NCI-H2081 (cell line): ENCODE results near the gene CASZ1.

Experiments
- DNase-seq, 2 experiments: peaks; one replicate each; lab custom pipeline; 2025; lab: John Stamatoyannopoulos, UW

The CASZ1 gene

DNA sequence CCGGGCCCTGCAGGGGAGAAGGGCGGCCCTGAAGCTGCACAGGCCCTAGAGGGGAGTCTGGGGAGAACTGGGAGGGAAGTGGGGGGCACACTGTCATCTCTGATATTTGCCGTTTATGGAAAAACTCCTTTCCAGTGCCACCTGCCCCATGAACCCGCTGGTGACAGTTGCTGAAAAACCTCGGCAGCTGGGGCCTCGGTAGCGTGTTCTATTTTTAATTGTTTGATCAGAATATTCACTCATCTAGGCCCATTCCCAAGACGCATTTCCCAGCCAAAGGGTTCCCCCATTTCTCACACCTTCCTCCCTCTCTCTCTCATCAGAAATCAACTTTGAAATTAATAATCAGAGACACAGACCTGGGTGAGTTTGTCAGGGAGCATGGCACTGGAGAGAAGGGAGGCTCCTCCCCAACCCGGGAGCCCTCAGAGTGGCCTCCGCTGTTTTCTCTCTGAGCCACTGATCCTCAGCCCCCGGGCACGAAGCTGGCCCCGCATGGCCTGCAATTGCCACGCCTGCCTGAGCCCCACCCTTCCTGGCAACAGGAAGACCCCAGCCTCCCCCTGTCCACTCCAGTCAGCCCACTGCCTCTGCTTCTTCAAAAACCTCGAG lies 111.1 kb downstream of the CASZ1 start:
- DNase-seq: no peak

GRCh38 chr1:10684221-10684620 lies 112.2 kb downstream of the CASZ1 start:
- DNase-seq: no peak

DNA sequence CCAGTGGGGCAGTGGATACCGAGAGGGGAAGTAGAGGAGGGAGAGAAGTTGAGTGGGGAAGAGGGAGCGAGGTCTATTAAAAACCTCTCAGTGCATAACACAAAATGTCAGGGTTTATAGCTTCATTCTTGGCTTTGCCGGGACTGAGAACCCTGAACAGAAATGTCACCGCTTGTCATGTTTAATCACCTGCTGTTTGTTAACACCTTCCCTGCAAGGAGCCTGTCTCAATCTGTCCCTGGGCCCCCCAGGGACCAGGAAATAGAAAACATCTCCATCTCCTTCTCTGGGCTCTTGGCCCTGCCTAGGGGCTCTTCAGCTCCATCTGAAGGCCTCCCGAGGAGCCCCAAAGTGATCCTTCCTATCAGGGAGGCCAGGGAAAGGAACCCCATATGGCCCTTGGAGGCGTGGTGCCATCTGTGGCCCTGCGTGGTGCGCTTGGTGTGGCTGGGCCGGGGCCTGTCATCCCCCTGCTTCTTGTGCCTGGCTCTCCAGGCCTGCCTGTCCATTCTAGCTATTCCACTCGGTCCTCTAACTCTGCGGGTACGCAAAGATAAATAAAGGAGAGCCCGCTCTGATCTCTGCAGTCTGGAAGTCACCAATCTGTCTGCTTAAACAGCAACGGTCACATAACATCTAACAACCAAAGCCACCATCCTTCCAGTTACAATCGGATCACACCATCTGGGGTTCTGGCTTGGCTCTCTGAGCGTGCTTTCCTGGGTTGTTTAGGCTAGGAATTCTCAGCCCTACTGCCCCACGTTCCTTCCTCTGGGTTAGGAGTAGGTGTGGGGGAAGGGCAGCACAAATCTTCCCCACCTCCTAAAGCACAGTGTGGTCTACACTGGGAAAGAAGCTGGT lies 113.8 kb downstream of the CASZ1 start:
- DNase-seq: peak in 1 of 2 experiments; percentile 48

DNA sequence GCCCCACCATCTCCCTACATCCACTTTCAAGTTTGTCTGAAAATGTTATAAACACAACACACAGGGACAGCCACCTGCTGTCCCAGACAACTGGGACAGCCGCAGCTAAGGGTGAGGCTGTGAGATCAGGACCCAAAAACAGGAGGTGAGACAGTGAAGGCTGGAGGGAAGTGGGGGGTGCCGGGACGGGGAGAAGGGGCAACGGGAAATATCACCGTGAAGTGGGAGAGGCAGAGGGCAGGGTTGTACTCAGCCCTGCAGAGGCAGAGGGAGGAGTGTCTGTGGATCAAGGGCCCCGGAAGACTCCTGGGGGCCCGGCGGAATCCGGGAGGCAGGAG lies 114.4 kb downstream of the CASZ1 start:
- no peak for DNase-seq

- DNase-seq: no peak
Measured at GRCh38 chr1:10681296-10682107, 114.9 kb downstream of the CASZ1 start.

- DNase-seq: no peak
Measured at GRCh38 chr1:10680487-10680886, 116.0 kb downstream of the CASZ1 start.

DNA sequence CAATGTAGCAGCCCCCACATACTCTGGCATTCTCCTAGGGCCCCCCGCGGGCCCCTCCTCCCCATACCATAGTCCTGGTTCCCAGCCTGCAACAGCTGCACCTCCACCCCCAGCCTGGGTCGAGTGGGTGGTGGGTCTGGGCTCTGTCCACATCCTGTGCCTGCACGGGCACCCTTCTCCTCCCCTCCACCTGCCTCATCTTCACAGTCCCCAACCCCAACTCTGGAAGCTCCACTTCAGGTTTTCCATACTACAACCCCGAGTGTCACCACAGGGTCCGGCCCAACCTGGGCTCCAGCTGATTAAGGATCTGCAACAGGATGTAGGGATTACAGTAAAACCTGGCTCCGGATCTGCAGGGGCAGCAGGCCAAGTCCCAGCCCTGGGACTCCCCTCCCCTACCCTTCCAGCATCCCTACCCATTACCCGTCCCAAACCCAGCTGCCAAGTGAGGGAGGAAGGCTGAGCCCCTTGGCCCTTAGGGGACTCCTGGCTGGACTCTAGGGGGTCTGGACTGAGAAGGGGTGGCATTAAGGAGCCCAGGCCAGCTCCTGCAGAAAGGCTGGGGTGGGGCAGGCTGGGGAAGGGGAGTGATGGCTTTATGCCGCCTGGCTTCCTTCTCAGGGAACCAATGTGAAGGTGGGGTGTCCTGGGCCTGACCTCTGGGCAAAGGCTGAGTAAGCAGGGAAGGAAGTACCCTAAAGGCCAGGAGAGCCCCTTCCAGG lies 116.8 kb downstream of the CASZ1 start:
- peak; percentile 65 to 83 for DNase-seq

DNA sequence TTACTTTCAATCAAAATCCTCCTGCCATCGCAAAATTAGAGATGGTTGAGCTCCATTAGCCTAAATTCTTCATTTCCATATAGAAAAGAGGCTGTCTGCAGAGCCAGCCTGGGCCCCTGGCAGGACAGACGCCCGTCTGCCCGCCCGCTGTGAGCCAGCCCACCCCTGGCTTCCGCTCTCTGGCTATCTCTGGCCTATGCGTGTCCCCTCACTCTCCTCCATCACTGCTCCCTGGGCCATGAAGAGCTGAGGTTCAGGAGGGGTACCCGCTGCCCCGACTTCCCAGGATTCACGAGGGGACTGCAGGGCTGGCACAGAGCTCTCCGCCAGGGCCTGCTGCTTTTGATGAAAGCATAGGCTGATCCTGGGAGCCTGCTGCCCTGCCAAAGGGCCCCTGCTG lies 117.6 kb downstream of the CASZ1 start:
- no peak for DNase-seq

GRCh38 chr1:10678402-10678801 lies 118.0 kb downstream of the CASZ1 start:
- no peak for DNase-seq

- no peak for DNase-seq
Measured at GRCh38 chr1:10677491-10678391, 118.7 kb downstream of the CASZ1 start.

DNA sequence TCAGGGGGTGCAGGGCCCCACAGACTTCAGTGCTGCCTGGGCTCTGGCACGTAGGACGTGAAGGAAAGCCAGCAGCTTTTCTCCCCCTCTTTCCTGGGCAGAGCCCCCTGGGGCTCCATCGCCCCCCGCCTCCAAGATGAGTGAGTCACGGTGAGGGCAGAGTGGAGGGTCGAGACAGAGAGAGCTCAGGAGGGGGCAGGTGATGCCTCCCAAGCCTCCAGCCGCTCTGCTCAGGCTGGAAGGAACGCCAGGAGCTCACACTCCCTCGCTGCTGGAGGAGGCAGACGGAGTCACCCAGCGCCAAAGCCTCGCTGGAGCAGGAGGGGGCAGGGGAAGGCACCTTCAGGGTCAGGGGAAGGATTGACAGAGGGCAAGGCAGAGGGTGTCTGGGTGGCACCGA lies 119.5 kb downstream of the CASZ1 start:
- no peak for DNase-seq

GRCh38 chr1:10675813-10676212 lies 120.6 kb downstream of the CASZ1 start:
- no peak for DNase-seq

DNA sequence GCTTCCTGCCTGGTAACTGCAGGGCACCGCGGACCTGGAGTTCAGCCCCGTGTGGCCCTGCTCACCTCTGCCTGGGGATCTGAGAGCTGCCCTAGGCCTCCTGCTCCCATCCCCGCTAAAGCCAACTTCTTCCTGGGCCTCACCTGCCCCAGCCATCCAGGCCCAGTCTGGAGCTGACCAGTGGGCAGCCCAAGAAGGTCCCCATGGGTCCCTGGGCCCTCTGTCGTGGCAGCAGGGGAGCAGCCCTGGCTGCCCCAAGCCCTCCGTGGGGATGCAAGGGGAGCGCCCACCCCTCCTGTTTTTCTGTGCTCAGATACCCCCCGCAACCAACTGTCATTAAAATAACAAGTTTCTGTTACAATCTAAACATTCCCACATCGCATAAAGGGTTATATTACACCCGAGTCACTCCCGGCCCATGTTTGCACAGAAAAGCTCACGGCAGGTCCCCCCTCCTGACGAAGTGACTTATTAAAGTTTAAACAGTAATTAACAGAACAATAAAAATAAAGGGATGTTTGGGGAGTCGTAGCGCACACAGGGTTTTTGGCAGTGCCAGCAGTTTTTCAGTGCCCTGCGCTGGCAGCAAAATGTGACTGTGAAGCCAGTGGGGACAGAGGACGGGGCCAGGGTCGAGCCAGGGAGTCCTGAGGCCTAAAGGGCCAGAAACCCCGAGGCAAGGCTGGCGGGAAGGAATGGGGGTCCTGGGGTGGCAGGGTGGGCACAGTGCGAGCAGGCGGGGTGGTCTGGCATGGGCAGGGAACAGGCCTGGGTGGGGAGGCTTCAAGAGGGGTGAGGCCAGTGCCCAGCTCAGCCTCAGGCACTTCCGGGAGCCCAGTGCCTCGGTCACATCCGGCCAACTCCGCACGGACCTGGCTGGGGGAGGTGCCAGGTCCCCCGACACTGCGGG lies 121.5 kb downstream of the CASZ1 start:
- peak; percentile 73 to 90 for DNase-seq

- DNase-seq: no peak
Measured at GRCh38 chr1:10674222-10674621, 122.2 kb downstream of the CASZ1 start.

- no peak for DNase-seq
Measured at GRCh38 chr1:10673109-10673711, 123.2 kb downstream of the CASZ1 start.

GRCh38 chr1:10672343-10673050 lies 123.9 kb downstream of the CASZ1 start:
- no peak for DNase-seq

DNA sequence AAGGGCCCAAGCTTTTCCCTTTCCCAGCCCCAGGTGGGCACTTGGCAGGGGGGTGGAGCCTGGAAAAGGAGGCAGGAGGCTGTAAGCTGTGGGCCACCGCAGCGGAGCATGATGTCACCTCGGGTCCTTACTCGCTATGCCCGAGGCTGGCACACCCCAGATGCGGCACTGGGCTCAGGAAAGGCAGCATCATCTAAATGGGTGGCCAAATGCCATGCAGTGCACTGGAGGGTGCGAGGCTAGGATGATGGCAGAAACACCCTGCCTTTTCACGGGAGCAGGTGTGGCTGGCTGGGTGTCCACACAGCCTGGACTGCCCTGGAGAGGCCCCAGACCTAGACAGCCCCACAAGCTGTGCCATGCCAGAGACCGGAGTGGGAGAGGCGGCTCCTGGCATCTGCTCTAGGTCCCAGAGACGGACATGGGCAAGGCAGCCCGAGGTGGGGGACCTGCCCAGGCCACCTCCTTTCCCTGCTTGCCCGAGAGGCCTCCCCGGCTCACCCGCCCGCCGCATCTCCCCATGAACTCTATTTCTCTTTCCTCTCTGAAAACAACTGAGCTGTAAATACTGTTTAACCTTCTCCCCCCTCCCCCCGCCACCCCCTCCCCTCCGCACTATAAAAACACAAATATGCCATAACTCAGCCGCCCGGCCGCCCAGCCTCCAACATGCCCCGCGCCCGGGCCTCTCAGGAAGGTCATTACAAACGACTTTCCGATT lies 124.7 kb downstream of the CASZ1 start:
- DNase-seq: no peak

DNA sequence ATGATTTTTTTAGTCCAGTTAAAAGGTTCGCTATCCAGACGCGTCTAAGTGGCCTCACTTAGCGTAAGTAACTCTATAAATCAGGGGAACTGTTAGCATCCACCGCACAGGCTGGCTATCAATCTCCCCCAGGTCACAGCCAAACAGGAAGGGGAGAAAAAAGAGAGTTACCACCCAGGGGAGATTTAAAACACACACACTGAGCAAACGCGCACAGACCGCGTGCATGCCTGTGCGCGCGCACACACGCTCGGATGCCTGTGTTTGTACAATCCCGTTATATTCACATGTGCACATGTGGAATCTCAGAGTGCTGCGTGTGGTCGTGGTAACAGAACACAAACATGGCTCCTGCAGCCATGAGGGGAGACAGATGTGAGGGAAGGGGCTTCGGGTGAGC lies 125.4 kb downstream of the CASZ1 start:
- peak; percentile 17 to 27 for DNase-seq
